Measurements from ENCODE around the gene HS3ST6. TPM values are rescaled to one million over a fixed set of nuclear protein-coding genes. Genes with fewer than 3 reads are reported as not detected.
"Not testable (repeated sequence)": the region's sequence is repeated elsewhere in the genome, so short reads cannot be mapped to it uniquely, and the experiment has no call there.

Gene HS3ST6
- total RNA-seq, 1 donor: not detected

- Histone ChIP-seq H3K9me3 (ENCODE audit: low read depth, low read length) (no peaks in the 10 kb centered on the region), H3K27me3 (ENCODE audit: insufficient read depth, low read length) (peaks cover 53% of the 10 kb centered on the region), H3K4me3 (ENCODE audit: low read length) (no peak overlapping the region)
Observed at GRCh38 chr16:1922357-1922756, 4.1 kb upstream of the HS3ST6 start.

GRCh38 chr16:1920727-1921171 lies 2.5 kb upstream of the HS3ST6 start:
- peaks cover 61% of the 10 kb centered on the region for H3K27me3 ChIP-seq (ENCODE audit: insufficient read depth, low read length)
- no peak overlapping the region for H3K4me3 ChIP-seq (ENCODE audit: low read length)
- H3K4me1 ChIP-seq (ENCODE audit: insufficient read depth, low read length): peaks cover 4% of the 10 kb centered on the region
- H3K9me3 ChIP-seq (ENCODE audit: low read depth, low read length): no peaks in the 10 kb centered on the region

More at GRCh38 chr16:1922357-1922756, 4.1 kb upstream of the HS3ST6 start:
- peaks cover 4% of the 10 kb centered on the region for H3K4me1 ChIP-seq (ENCODE audit: insufficient read depth, low read length)

GRCh38 chr16:1920122-1920521 lies 1.9 kb upstream of the HS3ST6 start:
- not testable (repeated sequence) for H3K9me3 ChIP-seq (ENCODE audit: low read depth, low read length); H3K4me3 ChIP-seq (ENCODE audit: low read length); H3K4me1 ChIP-seq (ENCODE audit: insufficient read depth, low read length)
- H3K27me3 ChIP-seq (ENCODE audit: insufficient read depth, low read length): peaks cover 62% of the 10 kb centered on the region

- Histone ChIP-seq H3K27me3 (ENCODE audit: insufficient read depth, low read length) (peaks cover 62% of the 10 kb centered on the region), H3K4me1 (ENCODE audit: insufficient read depth, low read length) (peaks cover 4% of the 10 kb centered on the region), H3K4me3 (ENCODE audit: low read length) (no peak overlapping the region), H3K9me3 (ENCODE audit: low read depth, low read length) (no peaks in the 10 kb centered on the region)
Observed at GRCh38 chr16:1919327-1919998, 1.2 kb upstream of the HS3ST6 start.

GRCh38 chr16:1917665-1918350 lies 407 bp downstream of the HS3ST6 start:
- no peaks in the 10 kb centered on the region for H3K9me3 ChIP-seq (ENCODE audit: low read depth, low read length)
- no peaks in the 10 kb centered on the region for H3K4me1 ChIP-seq (ENCODE audit: insufficient read depth, low read length)
- peaks cover 48% of the 10 kb centered on the region for H3K27me3 ChIP-seq (ENCODE audit: insufficient read depth, low read length)
- H3K4me3 ChIP-seq (ENCODE audit: low read length): no peak overlapping the region

GRCh38 chr16:1917056-1917664 lies 1.1 kb downstream of the HS3ST6 start:
- Histone ChIP-seq H3K27me3 (ENCODE audit: insufficient read depth, low read length) (peaks cover 42% of the 10 kb centered on the region), H3K4me3 (ENCODE audit: low read length) (no peak overlapping the region)

GRCh38 chr16:1916640-1916990 lies 1.6 kb downstream of the HS3ST6 start:
- Histone ChIP-seq H3K27me3 (ENCODE audit: insufficient read depth, low read length) (peaks cover 39% of the 10 kb centered on the region), H3K4me1 (ENCODE audit: insufficient read depth, low read length) (no peaks in the 10 kb centered on the region), H3K4me3 (ENCODE audit: low read length) (no peak overlapping the region), H3K9me3 (ENCODE audit: low read depth, low read length) (no peaks in the 10 kb centered on the region)

More at GRCh38 chr16:1917056-1917664, 1.1 kb downstream of the HS3ST6 start:
- Histone ChIP-seq H3K9me3 (ENCODE audit: low read depth, low read length) (no peaks in the 10 kb centered on the region), H3K4me1 (ENCODE audit: insufficient read depth, low read length) (no peaks in the 10 kb centered on the region)

GRCh38 chr16:1915732-1916639 lies 2.2 kb downstream of the HS3ST6 start:
- H3K27me3 ChIP-seq (ENCODE audit: insufficient read depth, low read length): peaks cover 34% of the 10 kb centered on the region

GRCh38 chr16:1914988-1915387 lies 3.2 kb downstream of the HS3ST6 start:
- Histone ChIP-seq H3K9me3 (ENCODE audit: low read depth, low read length) (no peaks in the 10 kb centered on the region), H3K4me3 (ENCODE audit: low read length) (no peak overlapping the region), H3K27me3 (ENCODE audit: insufficient read depth, low read length) (peaks cover 25% of the 10 kb centered on the region), H3K4me1 (ENCODE audit: insufficient read depth, low read length) (no peaks in the 10 kb centered on the region)

More at GRCh38 chr16:1915732-1916639, 2.2 kb downstream of the HS3ST6 start:
- H3K9me3 ChIP-seq (ENCODE audit: low read depth, low read length): no peaks in the 10 kb centered on the region
- no peaks in the 10 kb centered on the region for H3K4me1 ChIP-seq (ENCODE audit: insufficient read depth, low read length)
- no peak overlapping the region for H3K4me3 ChIP-seq (ENCODE audit: low read length)

GRCh38 chr16:1914084-1914608 lies 4.1 kb downstream of the HS3ST6 start:
- peaks cover 17% of the 10 kb centered on the region for H3K27me3 ChIP-seq (ENCODE audit: insufficient read depth, low read length)
- H3K9me3 ChIP-seq (ENCODE audit: low read depth, low read length): no peaks in the 10 kb centered on the region
- no peaks in the 10 kb centered on the region for H3K4me1 ChIP-seq (ENCODE audit: insufficient read depth, low read length)
- H3K4me3 ChIP-seq (ENCODE audit: low read length): no peak overlapping the region

- H3K4me1 ChIP-seq (ENCODE audit: insufficient read depth, low read length): no peaks in the 10 kb centered on the region
- peaks cover 12% of the 10 kb centered on the region for H3K27me3 ChIP-seq (ENCODE audit: insufficient read depth, low read length)
- H3K9me3 ChIP-seq (ENCODE audit: low read depth, low read length): no peaks in the 10 kb centered on the region
- no peak overlapping the region for H3K4me3 ChIP-seq (ENCODE audit: low read length)
Observed at GRCh38 chr16:1913327-1914083, 4.7 kb downstream of the HS3ST6 start.

GRCh38 chr16:1912215-1912543 lies 6.0 kb downstream of the HS3ST6 start:
- Histone ChIP-seq H3K4me3 (ENCODE audit: low read length) (no peak overlapping the region), H3K4me1 (ENCODE audit: insufficient read depth, low read length) (no peaks in the 10 kb centered on the region), H3K9me3 (ENCODE audit: low read depth, low read length) (no peaks in the 10 kb centered on the region), H3K27me3 (ENCODE audit: insufficient read depth, low read length) (peaks cover 7% of the 10 kb centered on the region)

GRCh38 chr16:1911467-1912214 lies 6.6 kb downstream of the HS3ST6 start:
- H3K4me1 ChIP-seq (ENCODE audit: insufficient read depth, low read length): no peaks in the 10 kb centered on the region
- no peaks in the 10 kb centered on the region for H3K9me3 ChIP-seq (ENCODE audit: low read depth, low read length)
- no peak overlapping the region for H3K4me3 ChIP-seq (ENCODE audit: low read length)
- H3K27me3 ChIP-seq (ENCODE audit: insufficient read depth, low read length): peaks cover 3% of the 10 kb centered on the region
